ENCODE measurements around the gene CARM1.
"Not testable (repeated sequence)": the region's sequence is repeated elsewhere in the genome, so short reads cannot be mapped to it uniquely, and the experiment has no call there.

DNA sequence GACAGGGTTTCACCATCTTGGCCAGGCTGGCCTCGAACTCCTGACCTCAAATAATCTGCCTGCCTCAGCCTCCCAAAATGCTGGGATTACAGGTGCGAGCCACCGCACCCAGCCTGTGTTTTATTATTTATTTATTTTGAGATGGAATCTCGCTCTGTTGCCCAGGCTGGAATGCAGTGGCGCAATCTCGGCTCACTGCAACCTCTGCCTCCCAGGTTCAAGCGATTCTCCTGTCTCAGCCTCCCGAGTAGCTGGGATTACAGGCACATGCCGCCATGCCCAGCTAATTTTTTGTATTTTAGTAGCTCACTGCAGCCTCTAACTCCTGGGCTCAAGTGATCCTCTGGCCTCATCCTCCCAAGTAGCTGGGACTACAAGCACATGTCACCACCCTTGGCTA, 6.3 kb downstream of the CARM1 start:
- TF ChIP-seq EZH2 (IDR thresholded peaks at IDR 0.05; ENCODE audit: low read length, missing control alignments), result not testable (repeated sequence)
- TF ChIP-seq, protein P1, sequence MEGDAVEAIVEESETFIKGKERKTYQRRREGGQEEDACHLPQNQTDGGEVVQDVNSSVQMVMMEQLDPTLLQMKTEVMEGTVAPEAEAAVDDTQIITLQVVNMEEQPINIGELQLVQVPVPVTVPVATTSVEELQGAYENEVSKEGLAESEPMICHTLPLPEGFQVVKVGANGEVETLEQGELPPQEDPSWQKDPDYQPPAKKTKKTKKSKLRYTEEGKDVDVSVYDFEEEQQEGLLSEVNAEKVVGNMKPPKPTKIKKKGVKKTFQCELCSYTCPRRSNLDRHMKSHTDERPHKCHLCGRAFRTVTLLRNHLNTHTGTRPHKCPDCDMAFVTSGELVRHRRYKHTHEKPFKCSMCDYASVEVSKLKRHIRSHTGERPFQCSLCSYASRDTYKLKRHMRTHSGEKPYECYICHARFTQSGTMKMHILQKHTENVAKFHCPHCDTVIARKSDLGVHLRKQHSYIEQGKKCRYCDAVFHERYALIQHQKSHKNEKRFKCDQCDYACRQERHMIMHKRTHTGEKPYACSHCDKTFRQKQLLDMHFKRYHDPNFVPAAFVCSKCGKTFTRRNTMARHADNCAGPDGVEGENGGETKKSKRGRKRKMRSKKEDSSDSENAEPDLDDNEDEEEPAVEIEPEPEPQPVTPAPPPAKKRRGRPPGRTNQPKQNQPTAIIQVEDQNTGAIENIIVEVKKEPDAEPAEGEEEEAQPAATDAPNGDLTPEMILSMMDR (conservative IDR thresholded peaks at IDR 0.05 in 1 of 2, IDR thresholded peaks at IDR 0.05 in 1 of 2; ENCODE audit: low read depth in 1 of 2, low read length in 2 of 2), result not testable (repeated sequence)
